H1 (cell line): ENCODE results near the gene RNF13. TPM values are rescaled to one million over a fixed set of nuclear protein-coding genes. Genes with fewer than 3 reads are reported as not detected.

Source experiments
- CTCF ChIA-PET: fragments of 300-600 bp; sonication (Branson Sonifier 250); formaldehyde crosslinking; loops from one replicate; lab custom pipeline; 2021; ENCODE audit not compliant: partially characterized antibody; lab: Charles Lee
- POLR2A ChIA-PET: fragments of 300-600 bp; sonication (Branson Sonifier 250); formaldehyde crosslinking; loops from one replicate; lab custom pipeline; 2021; ENCODE audit warnings: inconsistent platforms; ENCODE audit not compliant: partially characterized antibody; lab: Charles Lee
- DNase-seq, 2 experiments: peaks; one replicate each; pipeline versions ENCODE4 v3.0.0 to v3.0.0-alpha.2; 2010 to 2022; ENCODE audit warnings: low spot score in 2 of 2, low read depth in 1 of 2, mixed read lengths in 1 of 2
- FAIRE-seq: peaks from 2 replicates; lab custom pipeline; 2011; peaks lifted over from hg19 to GRCh38; lab: Jason Lieb, UNC
- H2AFZ ChIP-seq: 2 replicates; pipeline ENCODE4 v1.8.1; 2012; ENCODE audit warnings: low read length, inconsistent platforms
- H2AK5ac ChIP-seq: 2 replicates; pipeline ENCODE4 v1.6.1; 2013; ENCODE audit warnings: low read depth, low read length
- H2BK120ac ChIP-seq: replicated peaks from 2 replicates; pipeline ENCODE3; 2013; ENCODE audit warnings: low read depth, low read length, inconsistent platforms
- H2BK12ac ChIP-seq: 2 replicates; pipeline ENCODE4 v1.6.1; 2013; ENCODE audit warnings: low read depth, low read length
- H2BK15ac ChIP-seq: 2 replicates; pipeline ENCODE4 v1.6.1; 2013; ENCODE audit warnings: low read length
- H2BK20ac ChIP-seq: 2 replicates; pipeline ENCODE4 v1.6.1; 2013; ENCODE audit warnings: low read length
- H2BK5ac ChIP-seq: 2 replicates; pipeline ENCODE4 v1.6.1; 2013; ENCODE audit warnings: low read depth, low read length
- H3K14ac ChIP-seq: 2 replicates; pipeline ENCODE4 v1.6.1; 2013; ENCODE audit warnings: inconsistent platforms; ENCODE audit not compliant: insufficient read length
- H3K18ac ChIP-seq: 2 replicates; pipeline ENCODE4 v1.6.1; 2013; ENCODE audit warnings: low read length; ENCODE audit errors: extremely low read depth
- H3K23ac ChIP-seq: 2 replicates; pipeline ENCODE4 v1.6.1; 2013; ENCODE audit warnings: inconsistent platforms; ENCODE audit not compliant: insufficient read length
- H3K23me2 ChIP-seq: 2 replicates; pipeline ENCODE4 v1.6.1; 2013; ENCODE audit warnings: low read depth, low read length
- H3K27ac ChIP-seq: 2 replicates; pipeline ENCODE4 v1.6.1; 2011; ENCODE audit warnings: low read depth, low read length, inconsistent platforms
- H3K27me3 ChIP-seq, 4 experiments: replicated peaks in 1 of 4; 1 replicate in 1 of 4; 2 replicates in 3 of 4; pipeline versions ENCODE4 v1.6.1 to v1.8.1; 2011 to 2013; ENCODE audit warnings: low read length in 3 of 4, mild to moderate bottlenecking in 3 of 4, inconsistent platforms in 2 of 4, mixed read lengths in 2 of 4, moderate library complexity in 1 of 4; ENCODE audit not compliant: control insufficient read depth in 3 of 4, insufficient read depth in 3 of 4; ENCODE audit errors: extremely low read depth in 1 of 4
- H3K36me3 ChIP-seq, 4 experiments: 2 replicates each; pipeline versions ENCODE4 v1.6.1 to v1.8.1; 2011 to 2013; ENCODE audit warnings: mild to moderate bottlenecking in 4 of 4, low read length in 3 of 4, moderate library complexity in 2 of 4, control low read depth in 1 of 4, inconsistent platforms in 1 of 4; ENCODE audit not compliant: insufficient read depth in 4 of 4, control insufficient read depth in 2 of 4
- H3K4ac ChIP-seq: replicated peaks from 2 replicates; pipeline ENCODE3; 2013; ENCODE audit warnings: low read length, low read depth, mixed read lengths, inconsistent platforms; ENCODE audit not compliant: insufficient read length
- H3K4me1 ChIP-seq, 4 experiments: replicated peaks in 1 of 4; 1 replicate in 1 of 4; 2 replicates in 3 of 4; pipeline versions ENCODE4 v1.6.1 to v1.8.1; 2011 to 2013; ENCODE audit warnings: low read length in 3 of 4, inconsistent platforms in 2 of 4, mixed read lengths in 1 of 4; ENCODE audit not compliant: insufficient read depth in 4 of 4, control insufficient read depth in 3 of 4
- H3K4me2 ChIP-seq, 2 experiments: 2 replicates each; pipeline versions ENCODE4 v1.6.1 to v1.8.1; 2011 to 2013; ENCODE audit warnings: low read depth in 2 of 2, low read length in 2 of 2, control low read depth in 1 of 2, inconsistent platforms in 1 of 2, mild to moderate bottlenecking in 1 of 2; ENCODE audit not compliant: insufficient read depth in 1 of 2
- H3K4me3 ChIP-seq, 4 experiments: fragments of 200-600, 300-600 bp in 1 of 4; sonication (generic), shearing (Covaris generic), sonication (Bioruptor Twin) in 1 of 4; 2 replicates each; pipeline versions ENCODE4 v1.5.1 to v1.8.1; 2011 to 2016; ENCODE audit warnings: low read length in 4 of 4, low read depth in 3 of 4, control low read depth in 2 of 4, inconsistent platforms in 2 of 4, mild to moderate bottlenecking in 2 of 4, mixed read lengths in 1 of 4, moderate library complexity in 1 of 4; ENCODE audit not compliant: insufficient read depth in 2 of 4; ENCODE audit errors: extremely low read depth in 1 of 4
- H3K56ac ChIP-seq: replicated peaks from 2 replicates; pipeline ENCODE3; 2013; ENCODE audit warnings: low read depth, mild to moderate bottlenecking, mixed read lengths, low read length, inconsistent platforms; ENCODE audit not compliant: insufficient read length
- H3K79me1 ChIP-seq: 2 replicates; pipeline ENCODE4 v1.6.1; 2013; ENCODE audit warnings: low read depth, low read length, control low read depth
- H3K79me2 ChIP-seq, 2 experiments: 2 replicates each; pipeline versions ENCODE4 v1.6.1 to v1.8.1; 2012 to 2013; ENCODE audit warnings: low read length in 2 of 2, mild to moderate bottlenecking in 2 of 2, inconsistent platforms in 1 of 2; ENCODE audit not compliant: insufficient read depth in 2 of 2, control insufficient read depth in 1 of 2
- H3K9ac ChIP-seq, 4 experiments: replicated peaks in 1 of 4; 1 replicate in 1 of 4; 2 replicates in 3 of 4; pipeline versions ENCODE4 v1.6.1 to v1.8.1; 2011 to 2013; ENCODE audit warnings: low read depth in 3 of 4, low read length in 3 of 4, control low read depth in 2 of 4, mild to moderate bottlenecking in 2 of 4, moderate library complexity in 2 of 4, inconsistent platforms in 1 of 4; ENCODE audit errors: extremely low read depth in 1 of 4
- H3K9me3 ChIP-seq, 2 experiments: 2 replicates each; pipeline versions ENCODE4 v1.6.1 to v1.8.1; 2012 to 2013; ENCODE audit warnings: mild to moderate bottlenecking in 2 of 2, moderate library complexity in 2 of 2, control low read depth in 1 of 2, inconsistent platforms in 1 of 2, low read depth in 1 of 2, low read length in 1 of 2, mixed read lengths in 1 of 2; ENCODE audit not compliant: insufficient read depth in 2 of 2
- H4K20me1 ChIP-seq, 2 experiments: replicated peaks in 1 of 2; 2 replicates each; pipeline versions ENCODE3 to v1.8.1; 2011 to 2013; ENCODE audit warnings: inconsistent platforms in 2 of 2, low read length in 2 of 2, mild to moderate bottlenecking in 1 of 2; ENCODE audit not compliant: insufficient read depth in 2 of 2, control insufficient read depth in 1 of 2
- H4K5ac ChIP-seq: 2 replicates; pipeline ENCODE4 v1.6.1; 2013; ENCODE audit warnings: low read length, low read depth, mixed read lengths, inconsistent platforms; ENCODE audit not compliant: insufficient read length
- H4K8ac ChIP-seq: 2 replicates; pipeline ENCODE4 v1.8.0; 2013; ENCODE audit warnings: mild to moderate bottlenecking, moderate library complexity, low read length, inconsistent platforms; ENCODE audit not compliant: insufficient read depth; ENCODE audit errors: extremely low read depth
- H4K91ac ChIP-seq: replicated peaks from 2 replicates; pipeline ENCODE3; 2013; ENCODE audit warnings: low read length, mixed read lengths, inconsistent platforms; ENCODE audit not compliant: insufficient read length
- EP300 ChIP-seq, 2 experiments: IDR thresholded peaks; 1 replicate in 1 of 2; 2 replicates in 1 of 2; pipeline ENCODE4 v1.6.1; 2011 to 2012; ENCODE audit warnings: low read depth in 2 of 2, low read length in 2 of 2, mild to moderate bottlenecking in 2 of 2, borderline replicate concordance in 1 of 2, inconsistent platforms in 1 of 2, moderate library complexity in 1 of 2
- GABPA ChIP-seq: IDR thresholded peaks from 2 replicates; pipeline ENCODE4 v1.6.1; 2011; ENCODE audit warnings: mild to moderate bottlenecking, low read length, moderate library complexity, borderline replicate concordance; ENCODE audit not compliant: insufficient read depth
- MAFK ChIP-seq: IDR thresholded peaks from 2 replicates; pipeline ENCODE4 v1.6.1; 2012; ENCODE audit warnings: low read depth, mild to moderate bottlenecking, improper control_type of control experiment, low read length
- NRF1 ChIP-seq: IDR thresholded peaks from 2 replicates; pipeline ENCODE4 v1.6.1; 2011; ENCODE audit warnings: mild to moderate bottlenecking, low read depth, low read length, improper control_type of control experiment
- RNF2 ChIP-seq: fragments of 200-900, 300-1000 bp; sonication (generic); IDR thresholded peaks from 2 replicates; pipeline ENCODE4 v1.7.1; 2016; ENCODE audit warnings: borderline replicate concordance, low read depth, mild to moderate bottlenecking, antibody characterized with exemption, low read length; ENCODE audit not compliant: poor library complexity, severe bottlenecking; ENCODE audit errors: missing control alignments
- YY1 ChIP-seq: IDR thresholded peaks from 2 replicates; pipeline ENCODE4 v1.6.1; 2011; ENCODE audit warnings: low read depth, mild to moderate bottlenecking, low read length
- WGBS, 2 experiments: shearing (Covaris generic) in 1 of 2; methylation state at CpG; one replicate each; pipeline versions ENCODE4 v1.1.6 to v1.1.7; 2013 to 2015; ENCODE audit warnings: low lambda C conversion rate in 2 of 2, mixed read lengths in 2 of 2, inconsistent platforms in 1 of 2, low coverage in 1 of 2, missing lambda C conversion rate in 1 of 2; ENCODE audit not compliant: insufficient replicate concordance in 2 of 2, insufficient coverage in 1 of 2, insufficient read length in 1 of 2; ENCODE audit errors: extremely low coverage in 1 of 2, missing lambda C conversion rate in 1 of 2; 5-methylcytosine and 5-hydroxymethylcytosine counted together
- polyA plus RNA-seq, 7 experiments: library from polyadenylated mRNA; depleted of rRNA in 3 of 7; stranded (reverse) in 5 of 7; unstranded in 2 of 7; fragments of >200 nt in 5 of 7; fragments of 200-250 nt in 2 of 7; gene quantifications; 1 replicate in 5 of 7; 2 replicates in 1 of 7; 4 replicates in 1 of 7; pipeline versions ENCODE4 v1.2.1 to v1.2.3, GENCODE V29; 2011 to 2013; ENCODE audit warnings: missing spikeins in 2 of 7, mixed read lengths in 2 of 7
- total RNA-seq: library from RNA; stranded (reverse); fragmentation: NEBNext Ultra II Directional; extraction: Animal tissue kit (Norgen Biotek cat#: 25700); gene quantifications from 2 replicates; pipeline ENCODE4 v1.2.1, GENCODE V29; 2021
- TF ChIP-seq, protein P1 (sequence below), 3 experiments: IDR thresholded peaks; 1 replicate in 2 of 3; 2 replicates in 1 of 3; pipeline versions ENCODE4 v1.5.1 to v1.6.1; 2011; ENCODE audit warnings: low read length in 3 of 3, mild to moderate bottlenecking in 3 of 3, inconsistent platforms in 2 of 3, low read depth in 1 of 3, moderate library complexity in 1 of 3; ENCODE audit not compliant: insufficient read depth in 1 of 3; ENCODE audit errors: control extremely low read depth in 1 of 3

Gene RNF13
- total and polyA plus RNA-seq, 2 of the 8 experiments (the other 6 are each of a cell fraction or from before 2014, with no cell fraction given) = 19.4 to 35.4 TPM

DNA sequence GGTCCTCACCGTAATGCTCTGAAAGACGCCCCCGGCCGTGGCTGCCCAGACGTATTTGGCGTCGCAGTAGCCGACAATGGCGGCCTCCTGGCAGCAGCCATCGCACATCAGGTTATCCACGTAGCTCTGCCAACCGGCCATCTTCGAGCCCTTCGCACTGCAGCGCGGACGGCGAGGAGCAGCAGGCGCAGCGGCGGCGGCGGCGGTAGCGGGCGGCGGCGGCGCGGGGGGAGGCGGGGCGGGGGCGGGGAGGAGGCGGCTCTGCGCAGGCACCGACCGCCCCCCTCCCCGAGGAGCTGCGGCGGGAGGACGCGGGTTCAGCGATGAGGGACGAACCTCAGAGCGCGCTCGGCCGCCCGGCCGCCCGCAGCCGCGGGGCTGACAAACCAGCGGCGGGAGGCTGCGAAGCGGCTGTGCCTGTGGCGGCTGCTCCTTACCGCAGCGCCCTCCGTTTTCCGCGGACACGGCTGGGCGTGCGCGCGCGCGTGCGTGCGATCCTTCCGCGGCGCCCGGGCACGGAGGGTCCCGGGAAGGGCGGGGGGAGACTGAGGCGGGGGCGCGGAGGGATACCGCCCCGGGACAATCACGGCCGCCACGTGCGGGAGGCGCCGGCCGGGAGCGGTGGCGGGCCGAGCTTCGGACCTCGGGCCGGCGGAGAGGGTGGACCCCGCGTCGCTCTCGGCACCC, 157.8 kb downstream of the RNF13 start, which contains the start of gene PFN2:
Gene PFN2 (minus strand): TSS at position 180 of the 687 bp plus-strand sequence. CDS start 39 bp downstream, at position 141.
- FAIRE-seq = no peak
- WGBS, 2 experiments = 1% methylated on average over 25 of the region's 102 CpGs; no CpG with 5 or more reads in 1 of the 2 experiments
- TF ChIP-seq EP300 (IDR thresholded peaks at IDR 0.05; ENCODE audit: borderline replicate concordance in 1 of 2, low read depth in 2 of 2, low read length in 2 of 2) = no peak
- TF ChIP-seq NRF1 = no peak
- no peak for TF ChIP-seq MAFK
- no peak for TF ChIP-seq GABPA
- TF ChIP-seq RNF2 = no peak
- TF ChIP-seq, protein P1, sequence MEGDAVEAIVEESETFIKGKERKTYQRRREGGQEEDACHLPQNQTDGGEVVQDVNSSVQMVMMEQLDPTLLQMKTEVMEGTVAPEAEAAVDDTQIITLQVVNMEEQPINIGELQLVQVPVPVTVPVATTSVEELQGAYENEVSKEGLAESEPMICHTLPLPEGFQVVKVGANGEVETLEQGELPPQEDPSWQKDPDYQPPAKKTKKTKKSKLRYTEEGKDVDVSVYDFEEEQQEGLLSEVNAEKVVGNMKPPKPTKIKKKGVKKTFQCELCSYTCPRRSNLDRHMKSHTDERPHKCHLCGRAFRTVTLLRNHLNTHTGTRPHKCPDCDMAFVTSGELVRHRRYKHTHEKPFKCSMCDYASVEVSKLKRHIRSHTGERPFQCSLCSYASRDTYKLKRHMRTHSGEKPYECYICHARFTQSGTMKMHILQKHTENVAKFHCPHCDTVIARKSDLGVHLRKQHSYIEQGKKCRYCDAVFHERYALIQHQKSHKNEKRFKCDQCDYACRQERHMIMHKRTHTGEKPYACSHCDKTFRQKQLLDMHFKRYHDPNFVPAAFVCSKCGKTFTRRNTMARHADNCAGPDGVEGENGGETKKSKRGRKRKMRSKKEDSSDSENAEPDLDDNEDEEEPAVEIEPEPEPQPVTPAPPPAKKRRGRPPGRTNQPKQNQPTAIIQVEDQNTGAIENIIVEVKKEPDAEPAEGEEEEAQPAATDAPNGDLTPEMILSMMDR (IDR thresholded peaks at IDR 0.05; ENCODE audit: control extremely low read depth in 1 of 3, insufficient read depth in 1 of 3, low read depth in 1 of 3, low read length in 3 of 3) = no peak
- peak; percentile 89 for TF ChIP-seq YY1

More for the DNA sequence above, 157.8 kb downstream of the RNF13 start, which contains the start of gene PFN2:
- H3K4ac ChIP-seq = peak within 1 kb of the TSS; percentile 74
- peak within 1 kb of the TSS; percentile 71 for H4K91ac ChIP-seq
- peak within 1 kb of the TSS; percentile 86 for H2BK5ac ChIP-seq
- H3K23me2 ChIP-seq = peaks cover 10% of the 10 kb centered on the region
- peaks cover 2 to 9% of the 10 kb centered on the region in 2 experiments for H4K20me1 ChIP-seq
- no peaks in the 10 kb centered on the region; the same call in 1 of the 2 replicates for H3K79me1 ChIP-seq
- peaks cover 5 to 25% (median 11%) of the 10 kb centered on the region in 4 experiments for H3K36me3 ChIP-seq
- H3K14ac ChIP-seq = no peak within 1 kb of the TSS
- H3K9ac ChIP-seq = peak within 1 kb of the TSS; percentile 91 to 99 (median 96)
- H3K9me3 ChIP-seq = no peaks in the 10 kb centered on the region
- peak in 1 of 2 experiments; percentile 87 for DNase-seq
- peak within 1 kb of the TSS; percentile 79 to 92 (median 88) for H3K4me3 ChIP-seq
- no peaks in the 10 kb centered on the region for H3K27me3 ChIP-seq
- peak within 1 kb of the TSS; percentile 60 to 82 for H3K4me2 ChIP-seq
- H3K27ac ChIP-seq = peak within 1 kb of the TSS; percentile 95
- H2BK15ac ChIP-seq = no peak within 1 kb of the TSS
- H3K4me1 ChIP-seq = peaks cover 0 to 10% (median 3%) of the 10 kb centered on the region in 4 experiments; a peak in 4 of 7 replicates
- POLR2A ChIA-PET = interaction anchor here (0.7 to 6.1 kb wide), 33 partner anchors 8 to 438 kb away, joined by 3 to 30 read pairs (median 4); partner anchors contain the start of gene TSC22D2
- peak within 1 kb of the TSS; percentile 94 for H4K8ac ChIP-seq
- CTCF ChIA-PET = interaction anchor here (0.8 to 9.2 kb wide), 7 partner anchors 13 to 252 kb away, joined by 3 to 75 read pairs (median 5); no protein-coding TSS in a partner anchor
- H3K23ac ChIP-seq = no peak within 1 kb of the TSS
- 0 out of 2 replicates have a peak within 1 kb of the TSS, but pooled peaks have one; percentile 43 for H2AFZ ChIP-seq
- H3K56ac ChIP-seq = peak within 1 kb of the TSS; percentile 86
- H3K18ac ChIP-seq = peak within 1 kb of the TSS; percentile 95
- no peak within 1 kb of the TSS; the same call in 1 of the 2 replicates for H2BK12ac ChIP-seq
- H2BK20ac ChIP-seq = no peak within 1 kb of the TSS
- peak within 1 kb of the TSS; percentile 19 for H2BK120ac ChIP-seq
- peak within 1 kb of the TSS; percentile 91 for H4K5ac ChIP-seq
- no peak within 1 kb of the TSS for H2AK5ac ChIP-seq
- peaks cover 8 to 58% of the 10 kb centered on the region in 2 experiments; a peak in 3 of 4 replicates for H3K79me2 ChIP-seq
